Kidney (tissue), 14 donors: ENCODE measurements around the gene FAM241A. TPM values are rescaled to one million over a fixed set of nuclear protein-coding genes. Genes with fewer than 3 reads are reported as not detected.
"Not testable (repeated sequence)": the region's sequence is repeated elsewhere in the genome, so short reads cannot be mapped to it uniquely, and the experiment has no call there.

Experiments
- DNase-seq, 5 donors: peaks; one replicate each; pipeline ENCODE4 v3.0.0-alpha.2; 2013 to 2020
- FAIRE-seq: peaks from 2 replicates; lab custom pipeline; 2012; peaks lifted over from hg19 to GRCh38; lab: Jason Lieb, UNC
- H3K27ac ChIP-seq, 2 donors: one replicate each; pipeline ENCODE4 v1.7.0; 2013; ENCODE audit warnings: low read depth in 2 of 2, low read length in 2 of 2, inconsistent platforms in 1 of 2
- H3K27me3 ChIP-seq: one replicate; pipeline ENCODE4 v1.7.1; 2013; ENCODE audit warnings: low read length, inconsistent platforms; ENCODE audit not compliant: control insufficient read depth, insufficient read depth
- H3K36me3 ChIP-seq, 3 donors: one replicate each; pipeline versions ENCODE4 v1.7.0 to v1.7.1; 2013; ENCODE audit warnings: low read length in 3 of 3, control low read depth in 1 of 3, inconsistent platforms in 1 of 3; ENCODE audit not compliant: insufficient read depth in 3 of 3, control insufficient read depth in 2 of 3
- H3K4me1 ChIP-seq, 3 donors: one replicate each; pipeline versions ENCODE4 v1.7.0 to v1.7.1; 2013; ENCODE audit warnings: low read length in 3 of 3, inconsistent platforms in 1 of 3, low read depth in 1 of 3; ENCODE audit not compliant: control insufficient read depth in 2 of 3, insufficient read depth in 2 of 3
- H3K4me3 ChIP-seq, 3 donors: one replicate each; pipeline versions ENCODE4 v1.7.0 to v1.8.1; 2013; ENCODE audit warnings: low read length in 3 of 3, control low read depth in 1 of 3, inconsistent platforms in 1 of 3
- H3K9ac ChIP-seq, 3 donors: one replicate each; pipeline versions ENCODE4 v1.7.0 to v1.7.1; 2013; ENCODE audit warnings: low read length in 3 of 3, control low read depth in 1 of 3, inconsistent platforms in 1 of 3
- H3K9me3 ChIP-seq, 3 donors: one replicate each; pipeline versions ENCODE4 v1.7.0 to v1.7.1; 2013; ENCODE audit warnings: low read length in 3 of 3, control low read depth in 1 of 3, inconsistent platforms in 1 of 3; ENCODE audit not compliant: control insufficient read depth in 2 of 3, insufficient read depth in 1 of 3
- CTCF ChIP-seq: IDR thresholded peaks from 3 replicates; pipeline ENCODE4 v1.5.1; 2012; ENCODE audit warnings: mild to moderate bottlenecking, moderate library complexity, borderline replicate concordance; ENCODE audit not compliant: insufficient read depth; ENCODE audit errors: extremely low read depth
- intact Hi-C: fragments of 100-400 bp; cut with DNase I; formaldehyde crosslinking; loops from one replicate; pipeline ENCODE4 v1.11.1; 2022
- polyA plus RNA-seq: library from polyadenylated mRNA; stranded (reverse); fragments of 350-450 nt; fragmentation: Illumina TruSeq; extraction: RNeasy Lipid Tissue Mini Kit (QIAGEN cat#74804); gene quantifications from one replicate; pipeline ENCODE4 v1.2.3, GENCODE V29; 2014; ENCODE audit warnings: low read depth, low replicate concordance; ENCODE audit not compliant: insufficient read depth
- total RNA-seq: library from RNA; stranded (reverse); fragmentation: NEBNext Ultra II Directional; extraction: Animal tissue kit (Norgen Biotek cat#: 25700); gene quantifications from one replicate; pipeline ENCODE4 v1.2.1, GENCODE V29; 2021
- donor health status: control.
- donor health status: control.
- donor health status: control.
- donor health status: control.
- donor health status: control.
- donor health status: DM: yes; HTN: yes; CAD: no.
- donor health status: Normal renal cell carcinoma (clear cell type).

Gene FAM241A
- total and polyA plus RNA-seq, 2 donors from 2014 or later: 1.9 to 2.9 TPM

- Histone ChIP-seq H3K27me3 (no peaks in the 10 kb centered on the region), H3K27ac (no peak overlapping the region), H3K4me3 (no peak overlapping the region), H3K4me1 (no peaks in the 10 kb centered on the region), H3K36me3 (no peaks in the 10 kb centered on the region), H3K9ac (no peak overlapping the region), H3K9me3 (no peaks in the 10 kb centered on the region)
- no peak for TF ChIP-seq CTCF
- FAIRE-seq (no peak), DNase-seq (no peak)
- intact Hi-C loops: no loop called here
Observed at GRCh38 chr4:112176596-112176995, 31.3 kb downstream of the FAM241A start.

GRCh38 chr4:112178741-112179140 lies 33.5 kb downstream of the FAM241A start:
- H3K4me3 ChIP-seq, H3K4me1 ChIP-seq, H3K27me3 ChIP-seq, H3K9ac ChIP-seq, intact Hi-C loops, H3K9me3 ChIP-seq, H3K27ac ChIP-seq, H3K36me3 ChIP-seq, FAIRE-seq, DNase-seq: not testable (repeated sequence)

GRCh38 chr4:112181358-112182000 lies 36.2 kb downstream of the FAM241A start:
- Histone ChIP-seq H3K4me1 (no peaks in the 10 kb centered on the region), H3K27me3 (no peaks in the 10 kb centered on the region), H3K9ac (no peak overlapping the region), H3K9me3 (no peaks in the 10 kb centered on the region), H3K4me3 (no peak overlapping the region), H3K27ac (no peak overlapping the region), H3K36me3 (no peaks in the 10 kb centered on the region)
- intact Hi-C loops: no loop called here
- no peak for FAIRE-seq
- no peak for DNase-seq
- TF ChIP-seq CTCF: no peak

GRCh38 chr4:112182604-112183003 lies 37.4 kb downstream of the FAM241A start:
- Histone ChIP-seq H3K36me3 (no peaks in the 10 kb centered on the region), H3K27me3 (no peaks in the 10 kb centered on the region), H3K9ac (no peak overlapping the region), H3K9me3 (no peaks in the 10 kb centered on the region), H3K4me1 (no peaks in the 10 kb centered on the region), H3K27ac (no peak overlapping the region), H3K4me3 (no peak overlapping the region)
- intact Hi-C loops: no loop called here
- TF ChIP-seq CTCF: no peak
- FAIRE-seq (no peak), DNase-seq (no peak)
